Right lung (tissue), 5 donors: Measurements from ENCODE around the gene DDX46. TPM values are rescaled to one million over a fixed set of nuclear protein-coding genes. Genes with fewer than 3 reads are reported as not detected.

Source experiments
- polyA plus RNA-seq, 5 donors: library from polyadenylated mRNA; unstranded; fragments of 120-200 nt; gene quantifications; one replicate each; pipeline versions ENCODE4 v1.2.1 to v1.2.3, GENCODE V29; 2013; ENCODE audit warnings: inconsistent platforms in 1 of 5, low replicate concordance in 1 of 5; ENCODE audit not compliant: insufficient read length in 5 of 5, insufficient read depth in 1 of 5

Gene DDX46
- polyA plus RNA-seq, 5 donors, result 56.6 to 104 (median 94.5) TPM

Other genes starting within 250 kb of the DDX46 start
- 10 to 100 TPM; 13.5 to 18.8 (median 15.8) TPM for gene JADE2, start 233.1 kb upstream of the DDX46 start, polyA plus RNA-seq
- gene SAR1B, start 126.0 kb upstream of the DDX46 start, polyA plus RNA-seq, result 10 to 100 TPM; 27.1 to 31.9 (median 28.5) TPM
- 10 to 100 TPM; 15.7 to 23.7 (median 20.6) TPM for gene SEC24A, start 110.0 kb upstream of the DDX46 start, polyA plus RNA-seq
- 10 to 100 TPM; 59.9 to 77.5 (median 65.5) TPM for gene CAMLG, start 20.2 kb upstream of the DDX46 start, polyA plus RNA-seq
- gene C5orf24, start 87.2 kb downstream of the DDX46 start, polyA plus RNA-seq, result 100 to 1,000 TPM in 1 of 5 donors, 10 to 100 TPM in 4; 64.3 to 109 (median 81.8) TPM
- gene TXNDC15, start 115.6 kb downstream of the DDX46 start, polyA plus RNA-seq, result 10 to 100 TPM; 72.2 to 77.9 (median 77.6) TPM
- 10 to 100 TPM; 10.8 to 16.1 (median 14.1) TPM for gene PCBD2, start 146.4 kb downstream of the DDX46 start, polyA plus RNA-seq
- gene CATSPER3, start 209.1 kb downstream of the DDX46 start, polyA plus RNA-seq, result 1 to 10 TPM in 1 of 5 donors, under 1 TPM in 4; 0.74 to 1.1 (median 0.89) TPM